HG03097 (cell line): ENCODE results near the gene SEPTIN3.

Experiments used
- ATAC-seq: cut with Tn5 transposase; IDR thresholded peaks from one replicate; pipeline ENCODE4 v1.9.1; 2021; ENCODE audit not compliant: unreplicated experiment, low FRiP score

SEPTIN3 gene

GRCh38 chr22:41969110-41969646 lies at the start of gene SEPTIN3:
Gene SEPTIN3, plus strand, starts transcription at chr22:41969443. Its CDS starts 2,050 bp downstream, at chr22:41971493.
- no peak for ATAC-seq

- peak; percentile 22 for ATAC-seq
Measured at GRCh38 chr22:41920271-41920976, 48.8 kb upstream of the SEPTIN3 start.

GRCh38 chr22:41922328-41922727 lies 46.9 kb upstream of the SEPTIN3 start:
- no peak for ATAC-seq

GRCh38 chr22:41922940-41923594 lies 46.2 kb upstream of the SEPTIN3 start:
- ATAC-seq, result no peak

GRCh38 chr22:41923595-41924276 lies 45.5 kb upstream of the SEPTIN3 start:
- no peak for ATAC-seq

GRCh38 chr22:41925783-41926460 lies 43.3 kb upstream of the SEPTIN3 start:
- ATAC-seq, result no peak

- ATAC-seq, result no peak
Measured at GRCh38 chr22:41927813-41928212, 41.4 kb upstream of the SEPTIN3 start.

- no peak for ATAC-seq
Measured at GRCh38 chr22:41928593-41929417, 40.4 kb upstream of the SEPTIN3 start.

GRCh38 chr22:41929418-41929810 lies 39.8 kb upstream of the SEPTIN3 start:
- no peak for ATAC-seq

- no peak for ATAC-seq
Measured at GRCh38 chr22:41931701-41932269, 37.5 kb upstream of the SEPTIN3 start.

- ATAC-seq, result no peak
Measured at GRCh38 chr22:41932353-41932752, 36.9 kb upstream of the SEPTIN3 start.

GRCh38 chr22:41933411-41934177 lies 35.6 kb upstream of the SEPTIN3 start:
- ATAC-seq, result no peak

GRCh38 chr22:41934284-41935014 lies 34.8 kb upstream of the SEPTIN3 start:
- no peak for ATAC-seq

GRCh38 chr22:41935015-41935351 lies 34.3 kb upstream of the SEPTIN3 start:
- no peak for ATAC-seq

- no peak for ATAC-seq
Measured at GRCh38 chr22:41935509-41935908, 33.7 kb upstream of the SEPTIN3 start.

GRCh38 chr22:41936894-41937169 lies 32.4 kb upstream of the SEPTIN3 start:
- ATAC-seq, result no peak

- ATAC-seq, result peak; percentile 42
Measured at GRCh38 chr22:41939981-41940831, 29.0 kb upstream of the SEPTIN3 start.
